ENCODE measurements around the gene ARVCF.

DNA sequence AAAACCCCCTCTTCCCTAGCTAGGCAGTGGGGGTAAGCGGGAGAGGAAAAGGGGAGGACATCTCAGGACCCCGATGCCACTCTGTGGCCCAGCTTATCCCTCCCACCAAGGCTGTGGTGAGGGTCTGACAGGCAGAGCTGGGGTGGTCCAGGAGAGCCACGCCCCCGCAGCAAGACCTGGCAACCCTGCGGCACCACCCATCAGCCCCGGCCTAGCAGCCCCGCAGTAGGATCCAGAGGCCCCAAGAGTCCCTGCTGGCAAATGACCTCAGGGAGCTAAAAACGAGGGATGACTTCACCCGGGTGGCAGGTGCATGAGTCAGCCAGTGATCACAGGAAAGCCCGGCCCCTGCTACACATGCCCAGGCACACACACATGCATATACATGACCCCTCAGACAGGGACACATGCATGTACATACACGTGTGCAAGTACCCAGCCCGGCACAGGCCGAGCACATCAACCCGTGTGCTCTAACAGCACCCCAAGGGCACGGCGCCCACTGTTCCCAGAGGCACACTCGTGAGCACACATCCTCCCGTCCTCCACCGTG, 32.3 kb downstream of the ARVCF start:
- TF ChIP-seq, protein P1, sequence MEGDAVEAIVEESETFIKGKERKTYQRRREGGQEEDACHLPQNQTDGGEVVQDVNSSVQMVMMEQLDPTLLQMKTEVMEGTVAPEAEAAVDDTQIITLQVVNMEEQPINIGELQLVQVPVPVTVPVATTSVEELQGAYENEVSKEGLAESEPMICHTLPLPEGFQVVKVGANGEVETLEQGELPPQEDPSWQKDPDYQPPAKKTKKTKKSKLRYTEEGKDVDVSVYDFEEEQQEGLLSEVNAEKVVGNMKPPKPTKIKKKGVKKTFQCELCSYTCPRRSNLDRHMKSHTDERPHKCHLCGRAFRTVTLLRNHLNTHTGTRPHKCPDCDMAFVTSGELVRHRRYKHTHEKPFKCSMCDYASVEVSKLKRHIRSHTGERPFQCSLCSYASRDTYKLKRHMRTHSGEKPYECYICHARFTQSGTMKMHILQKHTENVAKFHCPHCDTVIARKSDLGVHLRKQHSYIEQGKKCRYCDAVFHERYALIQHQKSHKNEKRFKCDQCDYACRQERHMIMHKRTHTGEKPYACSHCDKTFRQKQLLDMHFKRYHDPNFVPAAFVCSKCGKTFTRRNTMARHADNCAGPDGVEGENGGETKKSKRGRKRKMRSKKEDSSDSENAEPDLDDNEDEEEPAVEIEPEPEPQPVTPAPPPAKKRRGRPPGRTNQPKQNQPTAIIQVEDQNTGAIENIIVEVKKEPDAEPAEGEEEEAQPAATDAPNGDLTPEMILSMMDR (conservative IDR thresholded peaks at IDR 0.05 in 1 of 2, IDR thresholded peaks at IDR 0.05 in 1 of 2; ENCODE audit: extremely low read depth in 1 of 2, insufficient read depth in 1 of 2, low read depth in 1 of 2, low read length in 2 of 2): no peak
- no peak for TF ChIP-seq EZH2 (IDR thresholded peaks at IDR 0.05; ENCODE audit: borderline replicate concordance, low read length)

Measured in mammary epithelial cell (primary cell).